K562 (cell line): ENCODE data around the gene NRG2. TPM values are rescaled to one million over a fixed set of nuclear protein-coding genes. Genes with fewer than 3 reads are reported as not detected.

ENCODE experiments used
- ATF2 ChIP-seq: sonication (generic); formaldehyde crosslinking; IDR thresholded peaks from 2 replicates; pipeline ENCODE4 v1.8.1; 2022; ENCODE audit warnings: missing genetic modification reagents
- ATF6 ChIP-seq: sonication (generic); formaldehyde crosslinking; IDR thresholded peaks from 2 replicates; pipeline ENCODE4 v1.4.0; 2020; ENCODE audit warnings: mild to moderate bottlenecking, missing genetic modification reagents
- CREBBP ChIP-seq: IDR thresholded peaks from one replicate; pipeline ENCODE4 v1.6.1; 2012; ENCODE audit warnings: low read depth, mild to moderate bottlenecking, control low read depth, inconsistent platforms, low read length
- CTBP1 ChIP-seq: fragments of 450-650 bp; IDR thresholded peaks from 2 replicates; pipeline ENCODE4 v1.6.1; 2016; ENCODE audit warnings: borderline replicate concordance
- E2F6 ChIP-seq, 2 experiments: IDR thresholded peaks; 2 replicates each; pipeline ENCODE4 v1.6.1; 2011; ENCODE audit warnings: borderline replicate concordance in 1 of 2, control low read depth in 1 of 2, low read depth in 1 of 2, low read length in 1 of 2, mild to moderate bottlenecking in 1 of 2, mixed read lengths in 1 of 2, moderate library complexity in 1 of 2; ENCODE audit not compliant: insufficient read depth in 1 of 2, insufficient read length in 1 of 2, poor library complexity in 1 of 2, severe bottlenecking in 1 of 2; ENCODE audit errors: extremely low read depth in 1 of 2
- FOXK2 ChIP-seq, 2 experiments: fragments of 450-650 bp; IDR thresholded peaks in 1 of 2; conservative IDR thresholded peaks in 1 of 2; 2 replicates each; pipeline ENCODE4 v1.6.1; 2016; ENCODE audit warnings: low read depth in 2 of 2, mild to moderate bottlenecking in 1 of 2
- FOXP1 ChIP-seq: sonication (generic); formaldehyde crosslinking; IDR thresholded peaks from 2 replicates; pipeline ENCODE4 v1.8.0; 2022; ENCODE audit warnings: mild to moderate bottlenecking, missing genetic modification reagents
- ILF3 ChIP-seq: fragments of 450-650 bp; IDR thresholded peaks from 2 replicates; pipeline ENCODE4 v1.6.1; 2018; ENCODE audit warnings: antibody characterized with exemption, mild to moderate bottlenecking, moderate library complexity, borderline replicate concordance
- KDM4B ChIP-seq, 2 experiments: fragments of 450-650 bp in 1 of 2; sonication (generic) in 1 of 2; IDR thresholded peaks; 2 replicates each; pipeline ENCODE4 v1.6.1; 2016 to 2017; ENCODE audit warnings: borderline replicate concordance in 2 of 2, antibody characterized with exemption in 1 of 2, low read depth in 1 of 2, mild to moderate bottlenecking in 1 of 2
- LCOR ChIP-seq: sonication (generic); formaldehyde crosslinking; IDR thresholded peaks from 2 replicates; pipeline ENCODE4 v1.8.0; 2022; ENCODE audit warnings: mild to moderate bottlenecking, missing genetic modification reagents
- PHF21A ChIP-seq: fragments of 450-650 bp; IDR thresholded peaks from 2 replicates; pipeline ENCODE4 v1.6.1; 2017; ENCODE audit warnings: low read depth, borderline replicate concordance
- PHF8 ChIP-seq: fragments of 200-600 bp; sonication (generic); IDR thresholded peaks from 2 replicates; pipeline ENCODE4 v1.6.1; 2012; ENCODE audit warnings: mixed run types, mild to moderate bottlenecking, inconsistent platforms, low read length, moderate library complexity, borderline replicate concordance
- PKNOX1 ChIP-seq: fragments of 450-650 bp; IDR thresholded peaks from 2 replicates; pipeline ENCODE4 v1.6.1; 2016
- PREB ChIP-seq: sonication (generic); formaldehyde crosslinking; IDR thresholded peaks from 2 replicates; pipeline ENCODE4 v1.8.1; 2023; ENCODE audit warnings: mild to moderate bottlenecking, missing genetic modification reagents
- PTRF ChIP-seq: fragments of 450-650 bp; IDR thresholded peaks from 2 replicates; pipeline ENCODE4 v1.6.1; 2016; ENCODE audit warnings: mild to moderate bottlenecking, missing genetic modification characterization, missing compliant biosample characterization
- TRIM28 ChIP-seq: fragments of 450-650 bp; IDR thresholded peaks from 2 replicates; pipeline ENCODE4 v1.6.1; 2017
- ZBTB26 ChIP-seq: fragments of 450-650 bp; formaldehyde crosslinking; IDR thresholded peaks from 2 replicates; pipeline ENCODE4 v1.4.0; 2022; ENCODE audit warnings: missing genetic modification characterization
- ZBTB8A ChIP-seq: fragments of 450-650 bp; IDR thresholded peaks from 2 replicates; pipeline ENCODE4 v1.6.1; 2018; ENCODE audit warnings: mild to moderate bottlenecking, moderate library complexity; ENCODE audit not compliant: partially characterized antibody
- ZNF324 ChIP-seq: fragments of 250-450 bp; sonication (Bioruptor Pico); IDR thresholded peaks from 2 replicates; pipeline ENCODE4 v1.4.0; 2020; ENCODE audit warnings: mild to moderate bottlenecking
- ZNF507 ChIP-seq: conservative IDR thresholded peaks from 2 replicates; pipeline ENCODE4 v1.6.1; 2017; ENCODE audit warnings: missing genetic modification characterization, missing compliant biosample characterization
- ZSCAN32 ChIP-seq: fragments of 450-650 bp; formaldehyde crosslinking; IDR thresholded peaks from 2 replicates; pipeline ENCODE4 v1.4.0; 2020; ENCODE audit warnings: mild to moderate bottlenecking, moderate library complexity
- polyA plus RNA-seq, 8 experiments: library from polyadenylated mRNA; depleted of rRNA in 4 of 8; stranded (reverse) in 5 of 8; unstranded in 3 of 8; fragments of >200 nt; fragmentation: Nextera tagmentation in 2 of 8; fragmentation: Illumina TruSeq in 1 of 8; extraction: Ambion mirVana in 2 of 8; extraction: Trizol in 1 of 8; gene quantifications; 2 replicates each; pipeline versions ENCODE4 v1.2.1 to v1.2.3, GENCODE V29; 2011 to 2014; ENCODE audit warnings: inconsistent platforms in 1 of 8, missing spikeins in 1 of 8
- total RNA-seq, 7 experiments: library from RNA; depleted of rRNA in 6 of 7; stranded (reverse); fragments of >200 nt in 6 of 7; fragmentation: Illumina TruSeq in 2 of 7; extraction: Trizol in 2 of 7; gene quantifications; 2 replicates each; pipeline versions ENCODE4 v1.2.1 to v1.2.3, GENCODE V29; 2011 to 2021; ENCODE audit warnings: low replicate concordance in 1 of 7

NRG2 gene
- total and polyA plus RNA-seq, 9 of the 15 experiments (the other 6 are each of a cell fraction or from before 2014, with no cell fraction given) = not detected

- no peak for TF ChIP-seq PKNOX1
- TF ChIP-seq PTRF (tag) = no peak
- no peak for TF ChIP-seq ILF3
- TF ChIP-seq ATF2 = no peak
- TF ChIP-seq ZNF324 (CRISPR knock-in tag) = no peak
- no peak for TF ChIP-seq KDM4B (IDR thresholded peaks at IDR 0.05; ENCODE audit: borderline replicate concordance in 2 of 2, low read depth in 1 of 2)
- TF ChIP-seq ZBTB26 (CRISPR knock-in tag) = no peak
- TF ChIP-seq LCOR (CRISPR knock-in tag) = peak; percentile 56; the same call in 1 of the 2 replicates
- TF ChIP-seq E2F6 (IDR thresholded peaks at IDR 0.05; ENCODE audit: borderline replicate concordance in 1 of 2, extremely low read depth in 1 of 2, insufficient read depth in 1 of 2, insufficient read length in 1 of 2, low read depth in 1 of 2, low read length in 1 of 2, poor library complexity in 1 of 2, severe bottlenecking in 1 of 2) = no peak
- TF ChIP-seq ZBTB8A = no peak
- no peak for TF ChIP-seq TRIM28
- TF ChIP-seq PREB = no peak
- no peak for TF ChIP-seq ZSCAN32 (CRISPR knock-in tag)
- TF ChIP-seq CTBP1 = no peak
- no peak for TF ChIP-seq PHF21A
- TF ChIP-seq FOXK2 (conservative IDR thresholded peaks at IDR 0.05 in 1 of 2, IDR thresholded peaks at IDR 0.05 in 1 of 2; ENCODE audit: low read depth in 2 of 2) = no peak
- TF ChIP-seq FOXP1 (CRISPR knock-in tag) = no peak
- TF ChIP-seq ATF6 (CRISPR knock-in tag) = no peak
- TF ChIP-seq CREBBP = no peak
- no peak for TF ChIP-seq PHF8
- TF ChIP-seq ZNF507 (tag) = no peak
Measured at GRCh38 chr5:139985733-139986132, 57.4 kb downstream of the NRG2 start (continued).
